HG02970 (cell line): Measurements from ENCODE around the gene RAB24.
"Not testable (repeated sequence)": the region's sequence is repeated elsewhere in the genome, so short reads cannot be mapped to it uniquely, and the experiment has no call there.

Experiments
- ATAC-seq: cut with Tn5 transposase; IDR thresholded peaks from one replicate; pipeline ENCODE4 v1.9.1; 2021; ENCODE audit warnings: mild to moderate bottlenecking, moderate library complexity, moderate number of reproducible peaks; ENCODE audit not compliant: unreplicated experiment, low FRiP score

Gene RAB24

GRCh38 chr5:177311723-177312648 is 8.5 kb upstream of the RAB24 start, which contains the start of gene MXD3:
Gene MXD3 (minus strand): TSS chr5:177311898. CDS start chr5:177311830, 68 bp downstream.
- ATAC-seq: peak; percentile 80

GRCh38 chr5:177311392-177311722 is 7.8 kb upstream of the RAB24 start:
- ATAC-seq: no peak

- no peak for ATAC-seq
These were observed 7.4 kb upstream of the RAB24 start for GRCh38 chr5:177310757-177311391.

- ATAC-seq: no peak
These were observed 6.8 kb upstream of the RAB24 start for GRCh38 chr5:177310332-177310731.

- ATAC-seq: no peak
These were observed 6.1 kb upstream of the RAB24 start for GRCh38 chr5:177309351-177310191.

GRCh38 chr5:177308740-177309139 is 5.2 kb upstream of the RAB24 start:
- no peak for ATAC-seq

- ATAC-seq: no peak
These were observed 4.2 kb upstream of the RAB24 start for GRCh38 chr5:177307544-177308363.

- no peak for ATAC-seq
These were observed 3.4 kb upstream of the RAB24 start for GRCh38 chr5:177306674-177307543.

GRCh38 chr5:177306103-177306640 is 2.7 kb upstream of the RAB24 start:
- ATAC-seq: not testable (repeated sequence)

- ATAC-seq: no peak
These were observed 1.0 kb upstream of the RAB24 start for GRCh38 chr5:177304392-177305119.

- peak; percentile 3 for ATAC-seq
These were observed 439 bp upstream of the RAB24 start for GRCh38 chr5:177303925-177304391.

- no peak for ATAC-seq
These were observed 987 bp downstream of the RAB24 start for GRCh38 chr5:177302354-177303110.

- ATAC-seq: no peak
These were observed 1.9 kb downstream of the RAB24 start for GRCh38 chr5:177301503-177302165.

- ATAC-seq: no peak
These were observed 2.6 kb downstream of the RAB24 start for GRCh38 chr5:177300951-177301350.

- ATAC-seq: no peak
These were observed 3.2 kb downstream of the RAB24 start for GRCh38 chr5:177300236-177300880.

- ATAC-seq: no peak
These were observed 3.8 kb downstream of the RAB24 start for GRCh38 chr5:177299697-177300096.
